ENCODE data around the gene BRK1.
"Not testable (repeated sequence)": the region's sequence is repeated elsewhere in the genome, so short reads cannot be mapped to it uniquely, and the experiment has no call there.

The BRK1 gene

GRCh38 chr3:10145685-10146084 is 30.2 kb downstream of the BRK1 start:
- DNase-seq (ENCODE audit: low read depth) = no peak

GRCh38 chr3:10149226-10149625 is 33.8 kb downstream of the BRK1 start:
- DNase-seq (ENCODE audit: low read depth) = no peak

GRCh38 chr3:10150987-10151386 is 35.5 kb downstream of the BRK1 start:
- DNase-seq (ENCODE audit: low read depth) = no peak

- DNase-seq (ENCODE audit: low read depth) = no peak
These were observed 39.1 kb downstream of the BRK1 start for GRCh38 chr3:10154335-10155122.

GRCh38 chr3:10155123-10155472 is 39.6 kb downstream of the BRK1 start:
- no peak for DNase-seq (ENCODE audit: low read depth)

GRCh38 chr3:10155658-10156057 is 40.2 kb downstream of the BRK1 start:
- no peak for DNase-seq (ENCODE audit: low read depth)

- DNase-seq (ENCODE audit: low read depth) = no peak
These were observed 41.6 kb downstream of the BRK1 start for GRCh38 chr3:10157031-10157430.

- not testable (repeated sequence) for DNase-seq (ENCODE audit: low read depth)
These were observed 43.1 kb downstream of the BRK1 start for GRCh38 chr3:10158555-10158954.

- peak; percentile 51 for DNase-seq (ENCODE audit: low read depth)
These were observed 44.9 kb downstream of the BRK1 start for GRCh38 chr3:10160346-10160745.

GRCh38 chr3:10160925-10161324 is 45.5 kb downstream of the BRK1 start:
- no peak for DNase-seq (ENCODE audit: low read depth)

- DNase-seq (ENCODE audit: low read depth) = no peak
These were observed 46.7 kb downstream of the BRK1 start for GRCh38 chr3:10162185-10162584.

- not testable (repeated sequence) for DNase-seq (ENCODE audit: low read depth)
These were observed 48.7 kb downstream of the BRK1 start for GRCh38 chr3:10164201-10164545.

GRCh38 chr3:10164546-10165393 is 49.3 kb downstream of the BRK1 start, which contains the start of gene IRAK2:
Gene IRAK2, plus strand, starts transcription at chr3:10164919. Its CDS starts 36 bp downstream, at chr3:10164955.
- DNase-seq (ENCODE audit: low read depth) = peak; percentile 20

GRCh38 chr3:10166213-10166604 is 50.7 kb downstream of the BRK1 start:
- no peak for DNase-seq (ENCODE audit: low read depth)

- no peak for DNase-seq (ENCODE audit: low read depth)
These were observed 53.6 kb downstream of the BRK1 start for GRCh38 chr3:10169000-10169496.

GRCh38 chr3:10170915-10171478 is 55.5 kb downstream of the BRK1 start:
- DNase-seq (ENCODE audit: low read depth) = no peak

GRCh38 chr3:10173095-10173925 is 57.8 kb downstream of the BRK1 start:
- no peak for DNase-seq (ENCODE audit: low read depth)

GRCh38 chr3:10173926-10174435 is 58.5 kb downstream of the BRK1 start:
- DNase-seq (ENCODE audit: low read depth) = no peak

- DNase-seq (ENCODE audit: low read depth) = not testable (repeated sequence)
These were observed 59.9 kb downstream of the BRK1 start for GRCh38 chr3:10175334-10175733.

- not testable (repeated sequence) for DNase-seq (ENCODE audit: low read depth)
These were observed 60.7 kb downstream of the BRK1 start for GRCh38 chr3:10176150-10176549.

All from fibroblast of the conjunctiva (primary cell).